Stimulated activated CD8-positive, alpha-beta memory T cell treated with anti-CD3 and anti-CD28 coated beads, Interleukin-12 subunit alpha, Interleukin-12 subunit beta, amount 100 ng/mL, for 4 hours (primary cell): Measurements from ENCODE around the gene CIDEA.
"Not testable (repeated sequence)": the region's sequence is repeated elsewhere in the genome, so short reads cannot be mapped to it uniquely, and the experiment has no call there.

Source experiments
- DNase-seq: peaks from one replicate; pipeline ENCODE4 v3.0.0-alpha.2; 2020; ENCODE audit warnings: low read depth

The CIDEA gene

DNA sequence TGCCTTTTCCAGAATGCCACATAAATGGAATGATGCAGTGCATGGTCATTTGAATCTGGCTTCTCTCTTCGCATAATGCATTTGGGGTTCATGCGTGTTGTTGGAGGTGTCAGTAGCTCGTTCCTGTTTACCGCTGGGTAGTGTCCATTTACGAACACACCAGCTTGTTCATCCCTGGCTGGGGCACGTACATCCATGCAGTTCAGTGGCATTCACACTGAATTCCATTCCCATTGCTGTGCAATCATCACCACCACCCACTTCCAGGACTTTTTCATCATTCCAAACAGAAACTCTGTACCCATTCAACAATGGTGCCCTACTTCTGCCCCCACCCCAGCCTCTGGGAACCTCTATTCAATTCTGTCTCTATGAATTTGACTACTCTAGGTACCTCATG lies 14.7 kb upstream of the CIDEA start:
- no peak for DNase-seq

- no peak for DNase-seq
These were observed 11.4 kb upstream of the CIDEA start for GRCh38 chr18:12242658-12243260.

GRCh38 chr18:12243272-12243671 lies 10.9 kb upstream of the CIDEA start:
- DNase-seq, result not testable (repeated sequence)

DNA sequence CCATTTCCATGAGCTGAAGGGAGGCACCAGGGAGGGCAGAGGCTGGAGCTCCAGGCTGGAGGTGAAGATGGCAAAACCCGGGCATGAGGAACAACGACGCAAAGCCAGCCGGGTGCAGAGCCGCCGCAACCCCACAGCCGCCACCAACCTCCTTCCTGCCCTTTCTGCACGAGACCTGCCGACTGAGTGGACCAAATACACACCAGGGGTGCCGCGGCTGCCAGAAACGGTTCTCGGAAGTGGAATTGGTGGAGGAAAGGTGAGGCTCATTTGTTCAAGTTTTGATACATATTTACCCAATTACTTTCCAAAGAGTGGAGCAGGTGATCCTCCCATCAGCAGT lies 8.4 kb upstream of the CIDEA start:
- DNase-seq, result no peak

GRCh38 chr18:12246849-12247808 lies 7.0 kb upstream of the CIDEA start:
- DNase-seq, result no peak

- DNase-seq, result no peak
These were observed 6.2 kb upstream of the CIDEA start for GRCh38 chr18:12247946-12248345.

DNA sequence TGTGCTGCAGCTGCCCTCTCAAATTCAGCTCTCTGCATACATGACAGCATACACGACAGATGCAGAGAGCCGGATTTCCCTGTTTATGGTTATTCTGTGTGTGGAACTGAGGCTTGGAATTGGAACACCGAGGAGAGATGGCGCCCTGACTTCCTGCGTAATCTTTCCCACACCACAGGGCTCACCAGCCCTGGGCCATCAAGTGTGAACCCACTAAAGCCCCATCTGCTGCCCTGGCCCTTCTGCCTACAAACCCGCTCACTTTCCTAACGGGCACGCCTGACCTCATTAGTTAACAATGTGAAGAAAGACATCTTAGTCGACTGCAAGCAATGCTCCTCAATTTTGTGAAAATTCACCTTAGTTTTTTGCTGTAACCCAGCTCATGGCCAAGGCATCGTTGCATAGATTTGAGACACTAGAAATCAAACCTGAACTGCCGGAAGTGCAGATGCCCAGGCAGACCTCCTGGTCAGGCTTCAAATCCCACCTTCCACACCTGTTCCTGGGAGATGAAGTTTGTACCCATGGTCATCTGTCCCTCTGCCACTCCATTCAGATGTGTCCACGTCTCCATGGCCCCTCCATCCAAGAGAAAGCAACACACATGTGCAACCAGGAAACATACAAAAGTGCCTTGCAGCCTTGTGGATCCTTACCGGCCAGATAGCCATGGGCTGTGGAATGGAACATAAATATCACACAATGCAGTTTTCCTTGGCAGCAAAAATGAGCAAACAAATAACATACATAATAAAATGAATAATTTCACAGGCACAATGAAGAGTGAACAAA lies 5.0 kb upstream of the CIDEA start:
- DNase-seq, result no peak

DNA sequence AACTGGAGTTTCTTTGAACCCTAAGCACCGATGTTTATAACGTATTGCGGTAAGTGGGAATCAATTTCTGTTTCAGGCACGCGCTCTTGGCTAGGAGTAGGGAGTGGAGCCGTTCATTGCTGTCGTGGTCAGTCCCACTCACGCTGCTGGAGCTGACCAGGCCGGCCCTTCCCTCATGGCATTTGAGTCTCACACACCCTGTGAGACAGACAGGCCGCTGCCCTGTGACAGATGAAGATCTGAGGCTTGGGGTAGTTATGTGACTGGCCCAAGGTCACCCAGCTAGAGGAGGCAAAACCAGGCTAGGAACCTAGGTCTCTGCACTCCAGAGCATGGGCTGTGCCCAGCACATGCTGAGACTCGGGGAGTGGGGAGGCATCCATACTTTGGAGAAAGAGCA lies 2.9 kb upstream of the CIDEA start:
- no peak for DNase-seq

GRCh38 chr18:12252061-12252460 lies 2.1 kb upstream of the CIDEA start:
- DNase-seq, result no peak

DNA sequence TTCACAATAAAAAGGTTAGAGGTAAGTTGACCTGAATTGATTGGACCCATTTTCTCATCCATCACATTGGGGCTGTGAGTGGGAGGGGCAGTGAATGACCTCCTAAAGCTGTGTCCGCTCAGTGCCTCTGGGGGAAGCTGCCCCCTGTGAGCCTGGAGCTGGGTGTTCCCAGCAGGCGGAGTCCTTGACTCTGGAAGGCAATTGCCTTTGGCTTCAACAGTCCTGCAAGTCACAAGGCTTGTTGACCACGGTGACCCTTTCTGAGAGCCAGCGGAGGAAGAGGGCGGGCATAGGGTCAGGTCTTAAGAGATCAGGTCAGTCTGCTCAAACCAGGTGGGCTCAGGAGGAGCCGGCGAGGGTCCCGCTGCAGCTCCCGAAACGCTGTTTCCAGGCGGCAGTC lies 1.1 kb upstream of the CIDEA start:
- DNase-seq, result no peak

DNA sequence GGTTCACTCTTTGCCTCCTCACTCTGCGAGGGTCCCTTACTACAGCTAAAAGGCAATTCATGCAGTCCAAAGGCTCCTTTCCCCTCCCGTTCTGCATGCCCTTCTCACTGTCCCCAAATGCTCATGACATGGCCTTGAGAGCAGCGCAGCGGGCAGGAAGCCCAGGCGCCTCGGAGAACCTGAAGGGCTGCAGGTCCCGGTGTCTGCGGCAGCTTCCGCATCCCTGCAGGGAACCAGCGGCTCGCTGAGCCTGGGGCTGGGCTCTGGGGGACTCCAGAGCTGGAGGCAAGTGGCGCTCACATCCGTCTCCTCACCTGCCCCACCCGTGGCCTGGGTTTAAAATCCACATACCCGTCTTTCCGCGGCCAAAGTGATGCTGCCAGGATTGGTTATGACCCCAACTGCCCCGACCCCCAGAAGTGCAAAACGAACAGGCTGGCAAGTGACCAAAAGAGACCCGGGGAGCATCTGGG lies 462 bp upstream of the CIDEA start:
- no peak for DNase-seq

- DNase-seq, result no peak
These were observed 805 bp downstream of the CIDEA start for GRCh38 chr18:12254820-12255511.

DNA sequence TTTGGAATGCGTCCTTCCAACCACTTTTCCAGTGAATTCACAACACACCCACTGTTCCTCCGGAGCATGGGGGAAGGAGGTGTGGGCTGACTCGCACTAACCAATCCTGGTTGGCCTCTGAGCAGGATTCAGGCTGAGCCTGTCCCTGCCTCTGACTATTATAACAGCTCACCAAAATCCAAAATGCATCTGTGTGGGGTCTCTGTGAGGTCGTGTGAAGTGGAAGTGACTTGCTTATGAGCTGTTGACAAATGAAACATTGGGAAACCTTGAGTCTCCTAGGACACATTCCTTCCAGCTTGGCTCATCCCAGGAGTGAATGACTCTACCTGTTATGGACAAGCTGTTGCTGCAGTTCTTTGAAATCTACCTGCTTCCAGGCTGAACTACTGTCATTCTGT lies 1.5 kb downstream of the CIDEA start:
- DNase-seq, result no peak

- DNase-seq, result no peak
These were observed 2.8 kb downstream of the CIDEA start for GRCh38 chr18:12256951-12257350.

DNA sequence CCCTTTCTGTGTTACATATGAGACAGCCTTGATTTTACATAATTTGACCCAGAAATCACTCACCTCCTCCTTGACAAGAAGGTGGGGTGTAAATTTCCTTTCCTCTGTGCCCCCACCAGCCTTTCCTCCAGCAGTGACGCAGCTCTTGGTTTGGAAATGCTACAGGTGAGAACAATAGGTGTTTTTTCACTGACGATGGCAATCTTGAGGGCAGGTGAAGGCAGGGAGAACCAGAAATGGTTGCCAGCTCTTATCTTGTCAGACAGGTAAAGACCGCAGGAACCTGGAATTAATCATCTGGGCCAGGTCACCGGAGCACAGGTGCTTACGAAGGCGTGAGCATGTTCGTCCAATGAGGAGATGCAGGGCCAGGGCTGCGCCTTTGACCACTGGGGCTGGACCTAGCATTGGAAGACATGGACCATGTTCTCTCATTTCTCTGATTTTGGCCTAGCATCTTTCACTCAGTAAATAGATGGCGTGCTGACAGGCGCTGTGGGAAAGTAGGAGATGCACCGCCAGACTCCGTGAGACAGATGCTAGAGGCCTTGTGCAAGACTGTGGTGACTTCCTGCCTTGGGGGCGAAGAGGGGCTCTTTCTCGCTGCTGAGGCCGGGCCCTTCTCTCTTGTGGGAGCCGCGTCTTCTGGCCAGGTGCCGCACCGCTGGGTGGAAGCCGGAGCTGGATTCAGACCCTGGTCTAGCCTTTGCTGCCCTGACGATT lies 4.0 kb downstream of the CIDEA start:
- DNase-seq, result no peak

DNA sequence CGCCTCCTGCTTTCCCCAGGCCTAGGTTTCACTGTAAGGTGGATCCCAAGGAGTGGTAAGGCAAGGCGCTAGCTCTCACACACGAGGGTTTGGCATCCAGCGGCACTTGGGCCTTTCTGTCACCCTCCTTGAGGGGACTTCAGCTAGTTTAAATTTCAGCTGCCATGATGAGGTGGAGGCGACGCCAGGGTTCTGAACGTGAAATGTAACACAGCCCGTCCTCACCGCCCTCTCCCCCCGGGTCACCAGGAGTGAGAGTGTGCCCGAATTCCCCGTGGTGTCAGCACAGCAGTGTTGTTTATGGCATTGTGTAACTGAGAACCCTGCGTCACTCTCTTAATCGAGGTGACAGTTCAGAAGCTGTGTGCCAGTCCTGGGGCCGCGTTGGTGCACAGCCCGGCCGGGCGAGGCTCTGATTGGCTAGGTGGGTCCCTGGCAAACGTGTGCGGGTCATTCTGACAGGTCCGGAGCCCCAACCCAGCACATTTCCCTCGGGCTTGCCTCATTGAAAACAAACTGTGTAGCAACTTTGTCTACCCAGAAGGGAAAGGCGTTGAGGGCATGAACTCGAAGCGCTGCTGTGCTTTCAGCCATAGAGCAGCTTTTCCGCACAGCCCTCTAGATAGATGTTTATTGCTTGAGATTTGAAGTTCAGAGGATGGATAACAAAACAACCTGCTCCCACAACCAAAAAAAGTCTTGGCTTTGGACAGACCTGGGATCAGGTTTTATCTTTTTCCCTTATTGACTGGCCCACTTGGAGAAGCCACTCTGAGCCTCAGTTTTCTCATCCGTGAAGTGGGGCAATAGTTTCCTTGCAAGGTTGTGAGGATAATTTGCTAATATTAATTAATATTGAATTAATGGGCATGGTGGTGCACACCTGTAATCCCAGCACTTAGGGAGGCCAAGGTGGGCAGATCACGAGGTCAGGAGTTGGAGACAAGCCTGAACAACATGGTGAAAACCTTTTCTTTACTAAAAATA lies 4.9 kb downstream of the CIDEA start:
- no peak for DNase-seq

- DNase-seq, result no peak
These were observed 8.6 kb downstream of the CIDEA start for GRCh38 chr18:12262748-12263147.

DNA sequence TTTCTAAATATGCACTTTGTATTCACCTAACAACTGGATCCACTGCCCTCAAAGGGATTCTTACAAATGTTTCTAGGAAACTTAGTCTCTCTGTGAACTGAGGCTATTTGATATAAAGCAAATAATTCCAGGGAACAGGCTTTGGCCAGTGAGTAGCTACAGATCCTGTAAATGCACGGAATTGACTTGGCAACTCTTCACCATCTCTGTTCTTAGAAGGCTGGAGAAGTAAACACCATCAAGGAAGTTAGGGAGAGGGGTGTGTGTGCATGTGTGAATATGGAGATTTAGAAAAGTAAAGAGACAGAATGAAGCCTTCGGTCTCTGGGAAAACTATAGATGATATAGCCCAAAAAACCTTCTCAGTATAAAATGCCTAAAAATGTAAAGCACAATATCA lies 10.7 kb downstream of the CIDEA start:
- DNase-seq, result no peak

DNA sequence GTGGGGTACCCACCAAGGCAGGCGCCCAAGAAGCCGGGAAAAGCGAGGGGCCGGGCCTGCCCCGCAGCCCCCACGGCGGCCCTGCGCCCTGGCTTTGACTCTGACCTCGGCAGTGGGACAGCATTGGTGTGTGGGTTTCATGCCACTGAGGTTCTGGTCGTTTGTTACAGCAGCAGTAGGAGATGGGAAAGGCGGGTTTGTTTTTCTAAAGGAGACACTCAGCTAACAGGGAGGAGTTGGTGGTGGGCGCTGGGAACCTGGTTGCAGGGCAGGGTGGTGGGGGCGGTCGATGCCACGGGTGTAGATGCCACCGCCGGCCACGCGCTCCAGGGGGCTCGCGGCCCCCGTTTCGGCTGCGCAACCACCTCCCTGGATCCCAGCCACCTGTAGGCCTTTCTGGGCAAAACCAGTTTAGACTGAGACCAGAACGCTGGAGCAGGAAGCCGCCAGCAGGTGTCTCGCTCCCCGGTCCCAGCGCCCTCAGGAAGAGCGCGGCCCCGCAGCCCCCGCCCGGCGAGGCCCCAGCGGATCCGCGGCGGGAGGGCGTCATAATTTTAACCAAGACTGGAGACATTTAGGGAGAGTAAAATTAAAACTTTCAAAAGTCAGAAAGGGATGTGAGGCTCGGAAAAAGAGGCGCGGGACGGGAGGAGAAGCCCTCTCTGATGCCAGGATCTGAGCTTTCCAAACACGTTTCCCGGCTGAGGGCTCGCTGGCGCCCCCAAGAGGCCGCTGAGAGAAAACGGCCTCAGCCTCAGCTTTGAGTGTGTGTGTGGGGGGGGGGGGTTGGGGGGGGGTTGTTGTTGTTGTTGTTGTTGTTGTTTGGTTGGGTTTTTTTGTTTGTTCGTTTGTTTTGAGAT lies 17.4 kb downstream of the CIDEA start:
- no peak for DNase-seq
